Thoracic aorta (tissue), 2 donors: ENCODE results near the gene IL19. TPM values are rescaled to one million over a fixed set of nuclear protein-coding genes. Genes with fewer than 3 reads are reported as not detected.

ENCODE experiments used
- ATAC-seq: fragments of 150-250 bp; one replicate; pipeline ENCODE4 v1.8.0; 2017; ENCODE audit warnings: low read depth; ENCODE audit not compliant: insufficient number of reproducible peaks, low FRiP score
- DNase-seq: peaks from one replicate; pipeline ENCODE4 v3.0.0-alpha.2; 2020; ENCODE audit warnings: low spot score
- H3K27ac ChIP-seq, 2 donors: fragments of 200-600 bp; sonication (generic); 1 replicate in 1 of 2; 2 replicates in 1 of 2; pipeline ENCODE4 v1.5.1; 2016; ENCODE audit warnings: mild to moderate bottlenecking in 2 of 2, moderate library complexity in 2 of 2
- H3K27me3 ChIP-seq: fragments of 200-600 bp; sonication (generic); replicated peaks from 2 replicates; pipeline ENCODE4 v1.6.0; 2016; ENCODE audit warnings: mild to moderate bottlenecking; ENCODE audit not compliant: insufficient read depth
- H3K36me3 ChIP-seq: fragments of 200-600 bp; sonication (generic); one replicate; pipeline ENCODE4 v1.5.1; 2016
- H3K4me1 ChIP-seq, 2 donors: fragments of 200-600 bp; sonication (generic); 1 replicate in 1 of 2; 2 replicates in 1 of 2; pipeline versions ENCODE4 v1.5.1 to v1.6.0; 2016; ENCODE audit warnings: low read depth in 2 of 2, mild to moderate bottlenecking in 1 of 2; ENCODE audit not compliant: control insufficient read depth in 1 of 2
- H3K4me3 ChIP-seq: fragments of 200-600 bp; sonication (generic); 2 replicates; pipeline ENCODE4 v1.5.1; 2016; ENCODE audit warnings: mild to moderate bottlenecking
- H3K9me3 ChIP-seq: fragments of 200-600 bp; sonication (generic); 2 replicates; pipeline ENCODE4 v1.5.1; 2016
- CTCF ChIP-seq: fragments of 200-600 bp; sonication (generic); IDR thresholded peaks from one replicate; pipeline ENCODE4 v1.5.1; 2019; ENCODE audit warnings: antibody characterized with exemption
- total RNA-seq, 2 donors: library from RNA; depleted of rRNA; stranded (reverse); fragments of >200 nt; gene quantifications; one replicate each; pipeline versions ENCODE4 v1.1.0 to v1.2.3, GENCODE V29; 2016

Gene IL19
- total RNA-seq, 2 donors from 2014 or later = not detected

- Histone ChIP-seq H3K9me3 (no peaks in the 10 kb centered on the region), H3K27me3 (no peaks in the 10 kb centered on the region), H3K27ac (no peak overlapping the region), H3K4me3 (no peak overlapping the region), H3K4me1 (no peaks in the 10 kb centered on the region), H3K36me3 (no peaks in the 10 kb centered on the region)
- TF ChIP-seq CTCF = no peak
- ATAC-seq = no peak
- no peak for DNase-seq
Observed at GRCh38 chr1:206752481-206752880, 18.1 kb upstream of the IL19 start.

- ATAC-seq (no peak), DNase-seq (no peak)
- no peaks in the 10 kb centered on the region for H3K4me1 ChIP-seq
- no peaks in the 10 kb centered on the region for H3K9me3 ChIP-seq
- H3K27me3 ChIP-seq = no peaks in the 10 kb centered on the region
- H3K4me3 ChIP-seq = no peak overlapping the region
- no peaks in the 10 kb centered on the region for H3K36me3 ChIP-seq
- TF ChIP-seq CTCF = no peak
- no peak overlapping the region for H3K27ac ChIP-seq
Observed at GRCh38 chr1:206753141-206753540, 17.4 kb upstream of the IL19 start.

- no peak overlapping the region for H3K4me3 ChIP-seq
- no peak overlapping the region for H3K27ac ChIP-seq
- no peak for TF ChIP-seq CTCF
- H3K27me3 ChIP-seq = no peaks in the 10 kb centered on the region
- ATAC-seq (no peak), DNase-seq (no peak)
- H3K36me3 ChIP-seq = no peaks in the 10 kb centered on the region
- no peaks in the 10 kb centered on the region for H3K9me3 ChIP-seq
- no peaks in the 10 kb centered on the region for H3K4me1 ChIP-seq
Observed at GRCh38 chr1:206754011-206754410, 16.6 kb upstream of the IL19 start.

- ATAC-seq (no peak), DNase-seq (no peak)
- Histone ChIP-seq H3K4me1 (no peaks in the 10 kb centered on the region), H3K9me3 (no peaks in the 10 kb centered on the region), H3K27ac (no peak overlapping the region), H3K4me3 (no peak overlapping the region), H3K27me3 (no peaks in the 10 kb centered on the region), H3K36me3 (no peaks in the 10 kb centered on the region)
- TF ChIP-seq CTCF = no peak
Observed at GRCh38 chr1:206757524-206758266, 12.9 kb upstream of the IL19 start.

GRCh38 chr1:206760590-206760989 is 10.0 kb upstream of the IL19 start:
- Histone ChIP-seq H3K36me3 (no peaks in the 10 kb centered on the region), H3K9me3 (no peaks in the 10 kb centered on the region), H3K4me1 (no peaks in the 10 kb centered on the region), H3K4me3 (no peak overlapping the region), H3K27ac (no peak overlapping the region), H3K27me3 (no peaks in the 10 kb centered on the region)
- DNase-seq (no peak), ATAC-seq (no peak)
- TF ChIP-seq CTCF = no peak
